IPS-15b (cell line): ENCODE measurements around the gene EPHA4.
"Not testable (repeated sequence)": the region's sequence is repeated elsewhere in the genome, so short reads cannot be mapped to it uniquely, and the experiment has no call there.

Source experiments
- H3K27me3 ChIP-seq: one replicate; pipeline ENCODE4 v1.6.1; 2013; ENCODE audit warnings: low read length; ENCODE audit not compliant: control insufficient read depth, insufficient read depth
- H3K36me3 ChIP-seq: one replicate; pipeline ENCODE4 v1.6.1; 2013; ENCODE audit warnings: low read length; ENCODE audit not compliant: control insufficient read depth, insufficient read depth
- H3K4me1 ChIP-seq: one replicate; pipeline ENCODE4 v1.6.1; 2013; ENCODE audit warnings: mild to moderate bottlenecking, low read length; ENCODE audit not compliant: control insufficient read depth, insufficient read depth
- H3K4me3 ChIP-seq: one replicate; pipeline ENCODE4 v1.5.1; 2013; ENCODE audit warnings: low read depth, low read length
- H3K9ac ChIP-seq: one replicate; pipeline ENCODE4 v1.6.1; 2013; ENCODE audit warnings: low read depth, mild to moderate bottlenecking, low read length
- H3K9me3 ChIP-seq: one replicate; pipeline ENCODE4 v1.6.1; 2013; ENCODE audit warnings: mild to moderate bottlenecking, low read length; ENCODE audit not compliant: control insufficient read depth, insufficient read depth

Gene EPHA4

DNA sequence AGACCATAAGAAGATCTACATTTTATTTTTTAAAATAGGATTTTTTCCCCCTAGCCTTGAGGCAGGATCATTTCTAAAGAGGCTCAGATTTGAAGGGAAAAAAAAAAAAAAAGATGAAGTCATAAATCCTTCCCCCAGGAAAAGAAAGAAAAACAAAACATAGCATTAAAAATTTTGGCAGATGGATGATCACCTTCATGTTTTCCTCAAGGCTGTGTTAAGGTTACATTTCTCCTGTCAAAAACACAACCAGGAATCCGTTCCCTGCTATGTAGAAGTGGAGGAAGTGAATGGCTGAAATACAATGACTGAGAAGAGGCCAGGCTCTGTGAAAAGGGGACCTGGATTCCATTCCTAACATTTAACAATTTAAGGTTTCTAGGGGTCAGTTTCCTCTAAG is 56.2 kb downstream of the EPHA4 start:
- Histone ChIP-seq H3K27me3 (no peaks in the 10 kb centered on the region), H3K4me1 (peaks cover 14% of the 10 kb centered on the region), H3K4me3 (no peak overlapping the region), H3K9me3 (no peaks in the 10 kb centered on the region), H3K36me3 (no peaks in the 10 kb centered on the region), H3K9ac (no peak overlapping the region)

GRCh38 chr2:221514305-221515040 is 57.6 kb downstream of the EPHA4 start:
- H3K27me3 ChIP-seq, result no peaks in the 10 kb centered on the region
- no peak overlapping the region for H3K9ac ChIP-seq
- no peaks in the 10 kb centered on the region for H3K36me3 ChIP-seq
- H3K9me3 ChIP-seq, result no peaks in the 10 kb centered on the region
- H3K4me1 ChIP-seq, result peaks cover 8% of the 10 kb centered on the region
- no peak overlapping the region for H3K4me3 ChIP-seq

GRCh38 chr2:221513232-221513631 is 58.9 kb downstream of the EPHA4 start:
- Histone ChIP-seq H3K9me3 (no peaks in the 10 kb centered on the region), H3K36me3 (no peaks in the 10 kb centered on the region), H3K4me3 (no peak overlapping the region), H3K27me3 (no peaks in the 10 kb centered on the region), H3K9ac (no peak overlapping the region), H3K4me1 (peaks cover 5% of the 10 kb centered on the region)

DNA sequence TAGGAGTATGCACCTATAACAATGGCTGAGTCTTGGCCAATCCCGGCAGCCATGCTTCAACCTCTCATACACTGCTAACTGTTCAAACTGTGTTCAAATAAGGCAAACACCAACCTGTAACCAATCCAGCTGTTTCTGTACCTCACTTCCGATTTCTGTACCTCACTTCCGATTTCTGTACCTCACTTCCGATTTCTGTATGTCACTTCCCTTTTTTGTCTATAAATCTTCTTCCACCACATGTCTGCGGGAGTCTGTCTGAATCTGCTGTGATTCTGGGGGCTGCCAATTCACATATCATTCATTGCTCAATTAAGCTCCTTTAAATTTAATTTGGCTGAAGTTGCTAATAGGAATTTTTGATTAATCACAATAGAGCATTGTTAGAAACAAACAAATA is 60.8 kb downstream of the EPHA4 start:
- H3K9me3 ChIP-seq, H3K4me1 ChIP-seq: not testable (repeated sequence)

GRCh38 chr2:221506469-221506868 is 65.6 kb downstream of the EPHA4 start:
- H3K4me1 ChIP-seq, result no peaks in the 10 kb centered on the region
- no peak overlapping the region for H3K9ac ChIP-seq
- no peaks in the 10 kb centered on the region for H3K27me3 ChIP-seq
- H3K9me3 ChIP-seq, result no peaks in the 10 kb centered on the region
- no peak overlapping the region for H3K4me3 ChIP-seq
- H3K36me3 ChIP-seq, result no peaks in the 10 kb centered on the region

More for the DNA sequence above, 60.8 kb downstream of the EPHA4 start:
- H3K9ac ChIP-seq, H3K36me3 ChIP-seq, H3K4me3 ChIP-seq, H3K27me3 ChIP-seq: not testable (repeated sequence)

GRCh38 chr2:221505605-221506004 is 66.5 kb downstream of the EPHA4 start:
- H3K9ac ChIP-seq, result no peak overlapping the region
- no peaks in the 10 kb centered on the region for H3K4me1 ChIP-seq
- no peaks in the 10 kb centered on the region for H3K27me3 ChIP-seq
- H3K36me3 ChIP-seq, result no peaks in the 10 kb centered on the region
- H3K9me3 ChIP-seq, result no peaks in the 10 kb centered on the region
- H3K4me3 ChIP-seq, result no peak overlapping the region

GRCh38 chr2:221504905-221505304 is 67.2 kb downstream of the EPHA4 start:
- no peaks in the 10 kb centered on the region for H3K9me3 ChIP-seq
- H3K4me3 ChIP-seq, result no peak overlapping the region
- H3K4me1 ChIP-seq, result no peaks in the 10 kb centered on the region
- H3K9ac ChIP-seq, result no peak overlapping the region
- H3K27me3 ChIP-seq, result no peaks in the 10 kb centered on the region
- no peaks in the 10 kb centered on the region for H3K36me3 ChIP-seq

- Histone ChIP-seq H3K36me3 (no peaks in the 10 kb centered on the region), H3K9ac (no peak overlapping the region), H3K27me3 (no peaks in the 10 kb centered on the region), H3K4me3 (no peak overlapping the region), H3K4me1 (no peaks in the 10 kb centered on the region), H3K9me3 (no peaks in the 10 kb centered on the region)
These were observed 68.1 kb downstream of the EPHA4 start for GRCh38 chr2:221503965-221504364.

DNA sequence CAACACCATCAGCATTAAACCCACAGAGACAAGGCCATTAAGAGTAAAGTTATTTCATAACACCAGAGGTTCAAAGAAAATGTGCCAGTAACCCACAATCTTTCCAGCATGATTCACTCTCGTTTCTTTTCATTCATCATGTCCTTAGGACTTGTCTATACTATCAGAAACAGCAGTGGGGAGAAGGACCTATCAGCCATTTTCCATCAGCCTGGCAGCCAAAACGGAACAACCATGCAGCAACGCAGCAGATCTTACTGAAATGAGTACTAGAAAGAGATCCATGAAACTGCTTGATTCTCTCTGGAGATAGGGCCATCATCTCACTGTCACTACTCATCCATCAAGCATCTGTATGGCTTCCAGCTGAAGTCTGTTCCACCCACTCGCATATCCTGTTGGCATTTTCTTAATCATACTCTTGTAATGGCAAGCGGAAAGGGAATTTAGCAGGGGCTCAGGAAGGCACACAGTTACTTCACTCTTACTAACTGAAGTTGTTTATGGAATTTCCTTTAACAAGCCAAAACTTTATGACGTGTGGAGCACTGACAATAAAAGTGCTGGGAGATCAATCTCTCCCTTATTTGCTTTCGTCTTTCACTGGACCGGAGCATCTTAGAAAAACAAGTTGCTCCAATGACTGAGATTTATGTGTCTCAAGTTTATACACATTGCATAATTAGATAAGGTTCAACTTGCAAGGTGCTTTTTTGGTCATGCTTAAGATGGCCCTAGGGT is 69.7 kb downstream of the EPHA4 start:
- Histone ChIP-seq H3K9me3 (no peaks in the 10 kb centered on the region), H3K4me3 (no peak overlapping the region), H3K4me1 (no peaks in the 10 kb centered on the region), H3K27me3 (no peaks in the 10 kb centered on the region), H3K9ac (no peak overlapping the region), H3K36me3 (no peaks in the 10 kb centered on the region)

DNA sequence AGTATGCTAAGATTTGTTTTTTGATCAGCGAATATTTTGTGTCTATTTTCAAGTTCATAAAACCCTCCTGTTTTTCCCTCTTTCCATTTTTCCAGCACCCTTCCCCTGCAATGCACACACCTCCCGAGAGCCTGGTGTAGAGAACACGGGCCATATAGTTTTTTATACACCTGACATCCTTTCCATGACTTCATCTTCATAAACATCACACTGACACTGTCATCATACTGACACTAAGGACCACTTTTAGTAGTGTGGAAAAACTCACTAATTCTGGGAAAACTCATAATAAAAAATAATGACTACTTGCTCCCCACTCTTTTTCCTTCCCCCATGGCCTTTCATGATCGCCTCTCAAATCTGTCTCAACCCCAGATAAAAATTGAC is 70.2 kb downstream of the EPHA4 start:
- no peak overlapping the region for H3K4me3 ChIP-seq
- H3K9me3 ChIP-seq, result no peaks in the 10 kb centered on the region
- no peak overlapping the region for H3K9ac ChIP-seq
- no peaks in the 10 kb centered on the region for H3K4me1 ChIP-seq
- H3K36me3 ChIP-seq, result no peaks in the 10 kb centered on the region
- H3K27me3 ChIP-seq, result no peaks in the 10 kb centered on the region

- Histone ChIP-seq H3K9ac (no peak overlapping the region), H3K4me1 (no peaks in the 10 kb centered on the region), H3K27me3 (no peaks in the 10 kb centered on the region), H3K9me3 (no peaks in the 10 kb centered on the region), H3K4me3 (no peak overlapping the region), H3K36me3 (no peaks in the 10 kb centered on the region)
These were observed 70.8 kb downstream of the EPHA4 start for GRCh38 chr2:221501210-221501882.
